Measurements from ENCODE around the gene HPN.

HPN gene

GRCh38 chr19:35106291-35106583 lies 64.7 kb downstream of the HPN start:
- no peaks in the 10 kb centered on the region for H3K36me3 ChIP-seq (ENCODE audit: low read length)
- no peaks in the 10 kb centered on the region for H3K27me3 ChIP-seq (ENCODE audit: low read length)
- H3K4me3 ChIP-seq (ENCODE audit: insufficient read depth, low read length, poor library complexity, severe bottlenecking) = no peak overlapping the region
- H3K9me2 ChIP-seq (replicated peaks; ENCODE audit: insufficient read depth, low read length) = no peaks in the 10 kb centered on the region
- H3K9me3 ChIP-seq (ENCODE audit: insufficient read depth, low read length) = no peaks in the 10 kb centered on the region
- no peaks in the 10 kb centered on the region for H3K79me2 ChIP-seq (ENCODE audit: insufficient read depth, low read length)
- no peaks in the 10 kb centered on the region for H4K20me1 ChIP-seq (ENCODE audit: low read depth, low read length)
- no peak overlapping the region for H3K27ac ChIP-seq (ENCODE audit: low read depth, low read length)
- TF ChIP-seq EZH2phosphoT487 (conservative IDR thresholded peaks at IDR 0.05; ENCODE audit: low read length) = no peak
- TF ChIP-seq CTCF (IDR thresholded peaks at IDR 0.05; ENCODE audit: insufficient read depth, low read length, poor library complexity, severe bottlenecking) = no peak
- H3K4me2 ChIP-seq (ENCODE audit: low read depth, low read length, poor library complexity, severe bottlenecking) = no peak overlapping the region
- H2AFZ ChIP-seq (ENCODE audit: low read depth, low read length, severe bottlenecking) = no peak overlapping the region
- no peak overlapping the region for H3K9ac ChIP-seq (ENCODE audit: low read length)
- H3F3A ChIP-seq (ENCODE audit: insufficient read depth) = no peaks in the 10 kb centered on the region

DNA sequence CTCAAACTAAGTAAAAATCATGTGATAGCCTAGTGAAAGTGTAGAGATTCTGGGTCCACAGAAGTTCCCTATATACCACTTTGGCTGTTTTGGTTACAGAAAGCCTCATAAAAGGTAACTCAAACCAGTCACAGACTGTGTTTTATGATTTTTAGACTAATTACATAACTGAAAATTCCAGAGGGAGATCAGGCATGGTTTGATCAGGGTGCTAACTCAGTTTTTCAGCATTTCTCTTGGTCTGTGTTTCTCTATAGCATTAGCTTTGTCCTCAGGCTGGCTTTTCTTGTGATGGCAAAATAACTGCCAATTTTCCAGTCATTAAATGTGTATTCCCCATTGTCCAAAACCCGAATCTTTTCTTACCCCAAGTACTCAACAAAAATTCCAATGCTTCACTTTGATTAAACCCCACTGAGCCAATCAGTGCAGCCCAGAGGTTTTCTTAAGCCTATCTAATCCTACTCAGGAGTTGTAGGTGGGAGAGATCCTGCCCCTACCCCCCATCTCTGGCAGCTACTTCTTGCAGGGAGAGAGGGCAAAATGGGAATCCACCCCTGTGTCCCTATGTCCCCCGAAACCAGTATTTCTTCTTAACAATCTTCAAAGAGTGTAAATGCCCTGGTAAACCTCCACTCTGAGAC lies 65.5 kb downstream of the HPN start:
- no peak overlapping the region for H3K9ac ChIP-seq (ENCODE audit: low read length)
- TF ChIP-seq CTCF (IDR thresholded peaks at IDR 0.05; ENCODE audit: insufficient read depth, low read length, poor library complexity, severe bottlenecking) = no peak
- no peak for TF ChIP-seq EZH2phosphoT487 (conservative IDR thresholded peaks at IDR 0.05; ENCODE audit: low read length)
- H3F3A ChIP-seq (ENCODE audit: insufficient read depth) = no peaks in the 10 kb centered on the region
- no peak overlapping the region for H3K27ac ChIP-seq (ENCODE audit: low read depth, low read length)
- no peaks in the 10 kb centered on the region for H3K79me2 ChIP-seq (ENCODE audit: insufficient read depth, low read length)
- H3K4me3 ChIP-seq (ENCODE audit: insufficient read depth, low read length, poor library complexity, severe bottlenecking) = no peak overlapping the region
- H3K36me3 ChIP-seq (ENCODE audit: low read length) = no peaks in the 10 kb centered on the region
- H4K20me1 ChIP-seq (ENCODE audit: low read depth, low read length) = no peaks in the 10 kb centered on the region
- H3K27me3 ChIP-seq (ENCODE audit: low read length) = no peaks in the 10 kb centered on the region
- no peaks in the 10 kb centered on the region for H3K9me3 ChIP-seq (ENCODE audit: insufficient read depth, low read length)
- no peak overlapping the region for H2AFZ ChIP-seq (ENCODE audit: low read depth, low read length, severe bottlenecking)
- H3K9me2 ChIP-seq (replicated peaks; ENCODE audit: insufficient read depth, low read length) = no peaks in the 10 kb centered on the region
- H3K4me2 ChIP-seq (ENCODE audit: low read depth, low read length, poor library complexity, severe bottlenecking) = no peak overlapping the region

DNA sequence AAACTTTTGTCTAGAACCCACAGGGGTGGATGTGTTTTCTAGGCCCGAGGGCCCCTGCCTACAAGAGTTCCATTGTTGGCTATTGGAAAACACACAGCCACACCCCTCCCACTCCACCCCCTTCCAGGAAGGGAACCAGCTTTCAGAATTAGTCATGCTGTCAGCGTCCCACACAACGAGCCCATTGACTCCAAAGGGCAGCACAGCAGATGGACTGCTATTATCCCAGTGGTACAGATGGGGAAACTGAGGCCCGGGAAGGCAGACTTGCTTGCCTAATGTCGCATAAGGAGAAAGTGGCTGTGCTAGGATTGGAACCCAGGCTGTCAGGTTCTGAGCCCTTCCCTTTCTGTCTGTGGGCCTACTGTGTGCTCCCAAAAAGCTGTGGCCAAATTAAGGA lies 66.0 kb downstream of the HPN start:
- Histone ChIP-seq H3K27ac (ENCODE audit: low read depth, low read length) (no peak overlapping the region), H3K36me3 (ENCODE audit: low read length) (no peaks in the 10 kb centered on the region), H3K79me2 (ENCODE audit: insufficient read depth, low read length) (no peaks in the 10 kb centered on the region), H2AFZ (ENCODE audit: low read depth, low read length, severe bottlenecking) (no peak overlapping the region), H3K4me2 (ENCODE audit: low read depth, low read length, poor library complexity, severe bottlenecking) (no peak overlapping the region), H3K9me3 (ENCODE audit: insufficient read depth, low read length) (no peaks in the 10 kb centered on the region), H3K4me3 (ENCODE audit: insufficient read depth, low read length, poor library complexity, severe bottlenecking) (no peak overlapping the region), H3F3A (ENCODE audit: insufficient read depth) (no peaks in the 10 kb centered on the region), H3K27me3 (ENCODE audit: low read length) (no peaks in the 10 kb centered on the region), H3K9me2 (replicated peaks; ENCODE audit: insufficient read depth, low read length) (no peaks in the 10 kb centered on the region), H4K20me1 (ENCODE audit: low read depth, low read length) (no peaks in the 10 kb centered on the region), H3K9ac (ENCODE audit: low read length) (no peak overlapping the region)
- TF ChIP-seq CTCF (IDR thresholded peaks at IDR 0.05; ENCODE audit: insufficient read depth, low read length, poor library complexity, severe bottlenecking) = no peak
- TF ChIP-seq EZH2phosphoT487 (conservative IDR thresholded peaks at IDR 0.05; ENCODE audit: low read length) = no peak

Data from SU-DHL-6 (cell line).